Measurements from ENCODE around the gene DLGAP1.

DNA sequence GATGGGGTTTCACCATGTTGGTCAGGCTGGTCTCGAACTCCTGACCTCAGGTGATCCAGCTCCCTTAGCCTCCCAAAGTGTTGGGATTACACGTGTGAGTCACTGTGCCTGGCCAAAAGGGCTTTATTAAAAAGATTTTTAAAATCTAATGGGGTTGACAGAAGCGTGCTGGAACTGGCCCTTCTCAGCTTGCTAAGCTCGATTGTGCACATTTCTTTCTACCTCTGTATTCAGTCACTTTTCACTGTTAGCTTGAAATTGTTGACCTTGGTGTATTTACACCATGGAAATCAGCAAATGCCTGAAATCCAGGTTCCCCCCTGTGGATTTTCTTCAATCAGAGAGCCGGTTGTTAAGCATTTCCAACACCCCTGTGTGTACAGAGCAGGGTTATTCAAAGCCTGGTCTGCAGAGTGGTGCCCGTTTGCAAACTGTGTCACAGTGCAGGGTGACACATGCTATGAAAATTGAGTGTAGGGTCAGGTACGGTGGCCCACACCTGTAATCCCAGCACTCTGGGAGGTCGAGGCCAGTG, 864.9 kb downstream of the DLGAP1 start:
- TF ChIP-seq, protein P1, sequence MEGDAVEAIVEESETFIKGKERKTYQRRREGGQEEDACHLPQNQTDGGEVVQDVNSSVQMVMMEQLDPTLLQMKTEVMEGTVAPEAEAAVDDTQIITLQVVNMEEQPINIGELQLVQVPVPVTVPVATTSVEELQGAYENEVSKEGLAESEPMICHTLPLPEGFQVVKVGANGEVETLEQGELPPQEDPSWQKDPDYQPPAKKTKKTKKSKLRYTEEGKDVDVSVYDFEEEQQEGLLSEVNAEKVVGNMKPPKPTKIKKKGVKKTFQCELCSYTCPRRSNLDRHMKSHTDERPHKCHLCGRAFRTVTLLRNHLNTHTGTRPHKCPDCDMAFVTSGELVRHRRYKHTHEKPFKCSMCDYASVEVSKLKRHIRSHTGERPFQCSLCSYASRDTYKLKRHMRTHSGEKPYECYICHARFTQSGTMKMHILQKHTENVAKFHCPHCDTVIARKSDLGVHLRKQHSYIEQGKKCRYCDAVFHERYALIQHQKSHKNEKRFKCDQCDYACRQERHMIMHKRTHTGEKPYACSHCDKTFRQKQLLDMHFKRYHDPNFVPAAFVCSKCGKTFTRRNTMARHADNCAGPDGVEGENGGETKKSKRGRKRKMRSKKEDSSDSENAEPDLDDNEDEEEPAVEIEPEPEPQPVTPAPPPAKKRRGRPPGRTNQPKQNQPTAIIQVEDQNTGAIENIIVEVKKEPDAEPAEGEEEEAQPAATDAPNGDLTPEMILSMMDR (IDR thresholded peaks at IDR 0.05) = no peak
- TF ChIP-seq POLR2A (IDR thresholded peaks at IDR 0.05) (no peak), EP300 (IDR thresholded peaks at IDR 0.05) (no peak)
